OCI-LY1 (cell line): ENCODE measurements around the gene AKT1.

ENCODE experiments used
- EZH2 ChIP-seq: fragments of 200-600 bp; sonication (generic), shearing (Covaris generic); IDR thresholded peaks from 2 replicates; pipeline ENCODE4 v1.8.0; 2017; ENCODE audit warnings: borderline replicate concordance, mixed run types, mild to moderate bottlenecking, antibody characterized with exemption, low read length, moderate library complexity, mixed read lengths
- TF ChIP-seq, protein P1 (sequence below): fragments of 200-600 bp; sonication (generic), shearing (Covaris generic); IDR thresholded peaks from 2 replicates; pipeline ENCODE4 v1.5.1; 2017; ENCODE audit warnings: mild to moderate bottlenecking, antibody characterized with exemption, low read length, moderate library complexity, mixed read lengths

DNA sequence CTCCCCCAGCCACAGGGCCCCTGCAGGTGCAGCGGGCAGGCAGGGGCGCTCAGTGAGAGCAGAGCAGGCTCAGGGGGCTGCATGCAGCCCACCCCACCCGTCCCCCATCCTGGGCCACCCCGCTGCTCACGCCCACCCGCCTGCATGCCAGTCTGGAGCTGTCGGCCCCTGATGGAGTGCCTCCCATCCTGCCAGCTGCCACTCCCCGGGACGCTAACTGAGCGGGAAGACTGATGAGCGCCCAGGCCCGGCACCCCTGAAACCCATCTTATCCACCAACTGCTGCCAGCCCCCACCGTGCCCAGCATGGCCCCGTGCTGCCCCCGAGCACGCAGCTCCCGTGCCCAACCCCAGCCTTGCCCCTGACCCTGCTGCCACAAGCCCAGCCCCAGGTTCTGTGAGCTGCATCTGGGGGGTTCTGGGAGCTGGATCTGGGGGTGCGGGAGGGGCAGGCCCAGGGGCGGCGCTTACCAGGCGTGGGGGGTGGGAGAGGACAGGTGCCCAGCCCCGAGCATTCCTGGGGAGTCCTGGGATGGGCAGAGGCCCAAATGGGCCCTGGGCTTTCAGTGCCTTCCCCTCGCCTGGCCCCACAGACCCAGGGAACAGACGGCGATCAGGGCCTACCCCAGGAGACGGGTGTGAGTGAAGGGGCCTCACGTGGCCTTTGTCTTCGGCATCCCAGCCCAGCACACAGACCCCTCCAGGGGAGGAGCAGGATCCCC lies 13.3 kb downstream of the AKT1 start:
- TF ChIP-seq, protein P1, sequence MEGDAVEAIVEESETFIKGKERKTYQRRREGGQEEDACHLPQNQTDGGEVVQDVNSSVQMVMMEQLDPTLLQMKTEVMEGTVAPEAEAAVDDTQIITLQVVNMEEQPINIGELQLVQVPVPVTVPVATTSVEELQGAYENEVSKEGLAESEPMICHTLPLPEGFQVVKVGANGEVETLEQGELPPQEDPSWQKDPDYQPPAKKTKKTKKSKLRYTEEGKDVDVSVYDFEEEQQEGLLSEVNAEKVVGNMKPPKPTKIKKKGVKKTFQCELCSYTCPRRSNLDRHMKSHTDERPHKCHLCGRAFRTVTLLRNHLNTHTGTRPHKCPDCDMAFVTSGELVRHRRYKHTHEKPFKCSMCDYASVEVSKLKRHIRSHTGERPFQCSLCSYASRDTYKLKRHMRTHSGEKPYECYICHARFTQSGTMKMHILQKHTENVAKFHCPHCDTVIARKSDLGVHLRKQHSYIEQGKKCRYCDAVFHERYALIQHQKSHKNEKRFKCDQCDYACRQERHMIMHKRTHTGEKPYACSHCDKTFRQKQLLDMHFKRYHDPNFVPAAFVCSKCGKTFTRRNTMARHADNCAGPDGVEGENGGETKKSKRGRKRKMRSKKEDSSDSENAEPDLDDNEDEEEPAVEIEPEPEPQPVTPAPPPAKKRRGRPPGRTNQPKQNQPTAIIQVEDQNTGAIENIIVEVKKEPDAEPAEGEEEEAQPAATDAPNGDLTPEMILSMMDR, result no peak
- no peak for TF ChIP-seq EZH2
